HFFc6 (cell line): Measurements from ENCODE around the gene KRT77. TPM values are rescaled to one million over a fixed set of nuclear protein-coding genes. Genes with fewer than 3 reads are reported as not detected.

Experiments
- DNase-seq: peaks from one replicate; pipeline ENCODE4 v3.0.0-alpha.2; 2018
- H3K27ac Mint-ChIP-seq: 2 replicates; pipeline ENCODE4 v1.8.0; 2020; ENCODE audit warnings: mild to moderate bottlenecking, mixed read lengths
- H3K27me3 Mint-ChIP-seq: 2 replicates; pipeline ENCODE4 v1.8.0; 2021; ENCODE audit warnings: mild to moderate bottlenecking, moderate library complexity, mixed read lengths; ENCODE audit not compliant: insufficient read depth
- H3K36me3 Mint-ChIP-seq: 2 replicates; pipeline ENCODE4 v1.8.0; 2021; ENCODE audit warnings: low read depth, mixed read lengths
- H3K4me1 Mint-ChIP-seq: 2 replicates; pipeline ENCODE4 v1.8.0; 2020; ENCODE audit warnings: low read depth, mixed read lengths
- H3K4me3 Mint-ChIP-seq: 2 replicates; pipeline ENCODE4 v1.8.0; 2020; ENCODE audit warnings: mild to moderate bottlenecking, moderate library complexity, mixed read lengths
- H3K9me3 Mint-ChIP-seq: 2 replicates; pipeline ENCODE4 v1.8.0; 2020; ENCODE audit warnings: mild to moderate bottlenecking, mixed read lengths
- CTCF ChIP-seq: fragments of 200-600 bp; sonication (generic); IDR thresholded peaks from 2 replicates; pipeline ENCODE4 v1.5.0; 2021; ENCODE audit warnings: antibody characterized with exemption, mild to moderate bottlenecking
- total RNA-seq, 6 experiments: library from RNA; stranded (reverse); fragmentation: NEBNext Ultra II Directional; extraction: Animal tissue kit (Norgen Biotek cat#: 25700); gene quantifications; 2 replicates in 1 of 6; 3 replicates in 5 of 6; pipeline ENCODE4 v1.2.3, GENCODE V29; 2021

KRT77 gene
- total RNA-seq, 6 experiments from 2014 or later, result not detected

- no peak for TF ChIP-seq CTCF
- Mint-ChIP-seq H3K36me3 (no peaks in the 10 kb centered on the region), H3K4me3 (no peak overlapping the region), H3K4me1 (peaks cover 6% of the 10 kb centered on the region), H3K9me3 (no peaks in the 10 kb centered on the region), H3K27me3 (peaks cover 52% of the 10 kb centered on the region), H3K27ac (no peak overlapping the region)
- DNase-seq, result no peak
Observed at GRCh38 chr12:52722680-52723079, 19.4 kb upstream of the KRT77 start.

- H3K4me3 Mint-ChIP-seq, result no peak overlapping the region
Observed at GRCh38 chr12:52721838-52722470, 18.6 kb upstream of the KRT77 start.

GRCh38 chr12:52720365-52720886 lies 17.1 kb upstream of the KRT77 start:
- no peaks in the 10 kb centered on the region for H3K9me3 Mint-ChIP-seq
- H3K27ac Mint-ChIP-seq, result no peak overlapping the region
- H3K4me3 Mint-ChIP-seq, result no peak overlapping the region
- H3K4me1 Mint-ChIP-seq, result peaks cover 6% of the 10 kb centered on the region
- DNase-seq, result peak; percentile 1
- peaks cover 64% of the 10 kb centered on the region for H3K27me3 Mint-ChIP-seq
- no peaks in the 10 kb centered on the region for H3K36me3 Mint-ChIP-seq
- TF ChIP-seq CTCF, result no peak

More at GRCh38 chr12:52721838-52722470, 18.6 kb upstream of the KRT77 start:
- peaks cover 6% of the 10 kb centered on the region for H3K4me1 Mint-ChIP-seq
- no peaks in the 10 kb centered on the region for H3K36me3 Mint-ChIP-seq
- no peak for TF ChIP-seq CTCF
- no peaks in the 10 kb centered on the region for H3K9me3 Mint-ChIP-seq
- no peak overlapping the region for H3K27ac Mint-ChIP-seq
- peaks cover 57% of the 10 kb centered on the region for H3K27me3 Mint-ChIP-seq
- no peak for DNase-seq

- Mint-ChIP-seq H3K27ac (no peak overlapping the region), H3K27me3 (peaks cover 64% of the 10 kb centered on the region), H3K4me1 (peaks cover 6% of the 10 kb centered on the region), H3K4me3 (no peak overlapping the region), H3K9me3 (no peaks in the 10 kb centered on the region; the same call in 1 of the 2 replicates), H3K36me3 (no peaks in the 10 kb centered on the region)
- no peak for TF ChIP-seq CTCF
- no peak for DNase-seq
Observed at GRCh38 chr12:52716061-52716460, 12.7 kb upstream of the KRT77 start.

GRCh38 chr12:52715416-52715815 lies 12.1 kb upstream of the KRT77 start:
- no peaks in the 10 kb centered on the region; the same call in 1 of the 2 replicates for H3K9me3 Mint-ChIP-seq
- TF ChIP-seq CTCF, result peak; percentile 49
- H3K4me3 Mint-ChIP-seq, result no peak overlapping the region
- no peak for DNase-seq
- peaks cover 3% of the 10 kb centered on the region for H3K4me1 Mint-ChIP-seq
- H3K27ac Mint-ChIP-seq, result no peak overlapping the region
- no peaks in the 10 kb centered on the region for H3K36me3 Mint-ChIP-seq
- peaks cover 62% of the 10 kb centered on the region for H3K27me3 Mint-ChIP-seq
